ENCODE measurements around the gene KCNK6.

GRCh38 chr19:38331728-38332127, 12.1 kb downstream of the KCNK6 start:
- TF ChIP-seq CTCF (IDR thresholded peaks at IDR 0.05) (no peak), POLR2A (IDR thresholded peaks at IDR 0.05) (no peak)
